ENCODE measurements around the gene WT1. TPM values are rescaled to one million over a fixed set of nuclear protein-coding genes. Genes with fewer than 3 reads are reported as not detected.

WT1 gene
- total and polyA plus RNA-seq, 4 donors: 0.05 to 0.06 TPM; not detected in 2

Small RNA genes lying within 50 kb of the gene (small RNA-seq; reads per million reads assigned to genes)
- not detected for gene RF02204
- not detected for gene RF02205

Other genes starting within 250 kb of the WT1 start
- gene EIF3M, start 148.3 kb upstream of the WT1 start, total RNA-seq: 100 to 1,000 TPM; 139 to 223 TPM
- gene EIF3M, start 148.3 kb upstream of the WT1 start, polyA plus RNA-seq: 100 to 1,000 TPM; 115 to 145 TPM

All from liver (tissue), 5 donors.